Natural killer cell (primary cell): ENCODE data around the gene GTF2H1. TPM values are rescaled to one million over a fixed set of nuclear protein-coding genes. Genes with fewer than 3 reads are reported as not detected.

Experiments
- ATAC-seq, 3 donors: fragments of 150-1000 bp in 2 of 3; fragments of 200-7000 bp in 1 of 3; cut with Tn5 transposase; 1 replicate in 1 of 3; 2 replicates in 2 of 3; pipeline ENCODE4 v1.10.0; 2021; ENCODE audit warnings: mild to moderate bottlenecking in 2 of 3, moderate library complexity in 2 of 3
- DNase-seq, 2 donors: peaks; one replicate each; pipeline versions ENCODE4 v3.0.0 to v3.0.0-alpha.2; 2013 to 2021; ENCODE audit warnings: mixed read lengths in 1 of 2
- H3K27ac ChIP-seq: one replicate; pipeline ENCODE4 v1.5.1; 2013; ENCODE audit warnings: mild to moderate bottlenecking, low read length
- H3K27me3 ChIP-seq: one replicate; pipeline ENCODE4 v1.6.1; 2013; ENCODE audit warnings: low read length; ENCODE audit not compliant: control insufficient read depth, insufficient read depth
- H3K36me3 ChIP-seq: one replicate; pipeline ENCODE4 v1.6.1; 2013; ENCODE audit warnings: low read length; ENCODE audit not compliant: control insufficient read depth, insufficient read depth
- H3K4me1 ChIP-seq: one replicate; pipeline ENCODE4 v1.6.1; 2013; ENCODE audit warnings: low read length; ENCODE audit not compliant: control insufficient read depth, insufficient read depth
- H3K4me3 ChIP-seq: one replicate; pipeline ENCODE4 v1.5.1; 2013; ENCODE audit warnings: low read length
- H3K9me3 ChIP-seq: one replicate; pipeline ENCODE4 v1.6.1; 2013; ENCODE audit warnings: low read length; ENCODE audit not compliant: control insufficient read depth, insufficient read depth
- H3K27ac Mint-ChIP-seq, 2 donors: one replicate each; pipeline ENCODE4 v1.8.0; 2022; ENCODE audit warnings: mild to moderate bottlenecking in 2 of 2, mixed read lengths in 2 of 2, moderate library complexity in 1 of 2
- H3K27me3 Mint-ChIP-seq, 2 donors: one replicate each; pipeline ENCODE4 v1.8.0; 2022; ENCODE audit warnings: low read depth in 2 of 2, mixed read lengths in 2 of 2
- H3K36me3 Mint-ChIP-seq: one replicate; pipeline ENCODE4 v1.8.0; 2022; ENCODE audit warnings: mixed read lengths
- H3K4me1 Mint-ChIP-seq, 2 donors: one replicate each; pipeline ENCODE4 v1.8.0; 2022; ENCODE audit warnings: mixed read lengths in 2 of 2
- H3K4me3 Mint-ChIP-seq: one replicate; pipeline ENCODE4 v1.8.0; 2022; ENCODE audit warnings: mild to moderate bottlenecking, moderate library complexity, mixed read lengths
- H3K9me3 Mint-ChIP-seq, 2 donors: one replicate each; pipeline ENCODE4 v1.8.0; 2022; ENCODE audit warnings: mixed read lengths in 2 of 2
- WGBS: methylation state at CpG from one replicate; pipeline ENCODE4 v1.1.7; 2013; ENCODE audit warnings: missing lambda C conversion rate; ENCODE audit not compliant: insufficient coverage; 5-methylcytosine and 5-hydroxymethylcytosine counted together
- intact Hi-C: fragments of 100-400 bp; cut with micrococcal nuclease; formaldehyde crosslinking; loops from one replicate; pipeline ENCODE4 v1.14.2; 2022
- total RNA-seq, 4 donors: library from RNA; stranded (reverse); fragments of 120-200 nt in 1 of 4; gene quantifications; one replicate each; pipeline versions ENCODE4 v1.2.3 to v1.2.4, GENCODE V29; 2013 to 2022
- TF ChIP-seq, protein P1 (sequence below): fragments of 200-600 bp; IDR thresholded peaks from one replicate; pipeline ENCODE4 v1.8.0; 2022; ENCODE audit warnings: antibody characterized with exemption

The GTF2H1 gene
- total RNA-seq, 3 donors from 2014 or later (not counting 1 experiment from before 2014, with no cell fraction given): 18.4 to 31.5 (median 22.4) TPM

DNA sequence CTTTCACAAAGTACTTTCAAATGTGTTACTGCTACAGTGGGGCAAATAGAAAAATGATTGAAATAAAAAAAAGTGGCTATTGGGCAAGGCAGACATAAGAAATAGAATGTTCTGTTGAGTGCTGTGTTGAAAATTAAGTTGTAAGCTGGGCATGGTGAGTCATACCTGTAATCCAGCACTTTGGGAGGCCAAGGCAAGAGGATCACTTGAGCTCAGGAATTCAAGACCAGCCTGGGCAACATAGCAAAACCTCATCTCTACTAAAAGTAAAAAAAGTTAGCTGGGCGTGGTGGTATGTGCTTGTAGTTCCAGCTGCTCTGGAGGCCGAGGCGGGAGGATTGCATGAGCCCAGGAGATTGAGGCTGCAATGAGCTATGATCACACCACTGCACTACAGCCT, 45.1 kb downstream of the GTF2H1 start:
- no peak overlapping the region for H3K4me3 ChIP-seq
- TF ChIP-seq, protein P1, sequence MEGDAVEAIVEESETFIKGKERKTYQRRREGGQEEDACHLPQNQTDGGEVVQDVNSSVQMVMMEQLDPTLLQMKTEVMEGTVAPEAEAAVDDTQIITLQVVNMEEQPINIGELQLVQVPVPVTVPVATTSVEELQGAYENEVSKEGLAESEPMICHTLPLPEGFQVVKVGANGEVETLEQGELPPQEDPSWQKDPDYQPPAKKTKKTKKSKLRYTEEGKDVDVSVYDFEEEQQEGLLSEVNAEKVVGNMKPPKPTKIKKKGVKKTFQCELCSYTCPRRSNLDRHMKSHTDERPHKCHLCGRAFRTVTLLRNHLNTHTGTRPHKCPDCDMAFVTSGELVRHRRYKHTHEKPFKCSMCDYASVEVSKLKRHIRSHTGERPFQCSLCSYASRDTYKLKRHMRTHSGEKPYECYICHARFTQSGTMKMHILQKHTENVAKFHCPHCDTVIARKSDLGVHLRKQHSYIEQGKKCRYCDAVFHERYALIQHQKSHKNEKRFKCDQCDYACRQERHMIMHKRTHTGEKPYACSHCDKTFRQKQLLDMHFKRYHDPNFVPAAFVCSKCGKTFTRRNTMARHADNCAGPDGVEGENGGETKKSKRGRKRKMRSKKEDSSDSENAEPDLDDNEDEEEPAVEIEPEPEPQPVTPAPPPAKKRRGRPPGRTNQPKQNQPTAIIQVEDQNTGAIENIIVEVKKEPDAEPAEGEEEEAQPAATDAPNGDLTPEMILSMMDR: no peak
- H3K36me3 Mint-ChIP-seq: peaks cover 11% of the 10 kb centered on the region
- no peaks in the 10 kb centered on the region for H3K27me3 ChIP-seq
- H3K9me3 ChIP-seq: no peaks in the 10 kb centered on the region
- H3K27me3 Mint-ChIP-seq: no peaks in the 10 kb centered on the region
- no peaks in the 10 kb centered on the region for H3K9me3 Mint-ChIP-seq
- intact Hi-C loops: no loop called here
- peaks cover 0 to 5% of the 10 kb centered on the region in 2 donors for H3K4me1 Mint-ChIP-seq
- DNase-seq: no peak
- 100% methylated on average over 3 of the region's 3 CpGs for WGBS
- H3K27ac ChIP-seq: no peak overlapping the region
- ATAC-seq: no peak
- H3K4me3 Mint-ChIP-seq: no peak overlapping the region
- peaks cover 38% of the 10 kb centered on the region for H3K36me3 ChIP-seq
- H3K27ac Mint-ChIP-seq: peak overlapping the region in 1 of 2 donors; percentile 8
- no peaks in the 10 kb centered on the region for H3K4me1 ChIP-seq

- H3K4me1 Mint-ChIP-seq: peaks cover 0 to 5% of the 10 kb centered on the region in 2 donors
- WGBS: 78% methylated on average over 2 of the region's 2 CpGs
- peaks cover 11% of the 10 kb centered on the region for H3K36me3 Mint-ChIP-seq
- ATAC-seq (no peak), DNase-seq (no peak)
- no peaks in the 10 kb centered on the region for H3K9me3 Mint-ChIP-seq
- Histone ChIP-seq H3K27me3 (no peaks in the 10 kb centered on the region), H3K27ac (no peak overlapping the region), H3K4me1 (no peaks in the 10 kb centered on the region), H3K9me3 (no peaks in the 10 kb centered on the region), H3K36me3 (peaks cover 35% of the 10 kb centered on the region), H3K4me3 (no peak overlapping the region)
- no peak overlapping the region for H3K4me3 Mint-ChIP-seq
- TF ChIP-seq, protein P1: no peak
- no peaks in the 10 kb centered on the region for H3K27me3 Mint-ChIP-seq
- peak overlapping the region in 1 of 2 donors; percentile 8 for H3K27ac Mint-ChIP-seq
- intact Hi-C loops: no loop called here
Measured at GRCh38 chr11:18368221-18368620, 45.9 kb downstream of the GTF2H1 start.

- Histone ChIP-seq H3K27me3 (no peaks in the 10 kb centered on the region), H3K4me1 (no peaks in the 10 kb centered on the region), H3K9me3 (no peaks in the 10 kb centered on the region), H3K27ac (no peak overlapping the region), H3K36me3 (peaks cover 25% of the 10 kb centered on the region), H3K4me3 (no peak overlapping the region)
- Mint-ChIP-seq H3K9me3 (no peaks in the 10 kb centered on the region), H3K4me1 (peaks cover 0 to 5% of the 10 kb centered on the region in 2 donors), H3K36me3 (peaks cover 11% of the 10 kb centered on the region), H3K27me3 (no peaks in the 10 kb centered on the region), H3K4me3 (no peak overlapping the region), H3K27ac (peak overlapping the region in 1 of 2 donors; percentile 51)
- ATAC-seq (no peak), DNase-seq (no peak)
- intact Hi-C loops: no loop called here
- WGBS: 78% methylated on average over 2 of the region's 2 CpGs
- TF ChIP-seq, protein P1: no peak
Measured at GRCh38 chr11:18369398-18369797, 47.0 kb downstream of the GTF2H1 start.

DNA sequence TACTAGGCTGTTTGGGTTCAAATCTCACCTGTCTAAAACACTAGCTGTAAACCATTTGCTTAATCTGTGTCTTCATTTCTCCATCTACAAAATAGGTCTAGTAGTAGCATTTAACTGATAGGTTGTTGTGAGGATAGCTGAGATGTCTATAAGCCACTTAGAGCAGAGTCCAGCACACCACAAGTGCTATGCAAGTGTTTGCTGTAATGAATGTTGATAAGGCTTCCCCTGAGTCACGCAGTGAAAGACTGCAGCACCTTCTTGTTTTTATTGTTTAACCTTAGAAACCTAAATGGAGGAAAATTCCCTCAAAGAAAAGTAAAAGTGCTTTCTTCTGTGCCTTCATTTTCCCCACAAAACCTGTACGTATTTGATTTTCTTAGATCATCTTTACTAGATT, 48.9 kb downstream of the GTF2H1 start:
- DNase-seq (no peak), ATAC-seq (no peak)
- peaks cover 3% of the 10 kb centered on the region for H3K36me3 Mint-ChIP-seq
- H3K9me3 ChIP-seq: no peaks in the 10 kb centered on the region
- no peak overlapping the region for H3K27ac Mint-ChIP-seq
- TF ChIP-seq, protein P1: no peak
- no peaks in the 10 kb centered on the region for H3K27me3 Mint-ChIP-seq
- H3K4me3 ChIP-seq: no peak overlapping the region
- H3K4me1 ChIP-seq: no peaks in the 10 kb centered on the region
- no peak overlapping the region for H3K4me3 Mint-ChIP-seq
- no peak overlapping the region for H3K27ac ChIP-seq
- no peaks in the 10 kb centered on the region for H3K9me3 Mint-ChIP-seq
- H3K36me3 ChIP-seq: peaks cover 13% of the 10 kb centered on the region
- no peaks in the 10 kb centered on the region for H3K27me3 ChIP-seq
- 83% methylated on average over 2 of the region's 2 CpGs for WGBS
- intact Hi-C loops: no loop called here
- H3K4me1 Mint-ChIP-seq: peaks cover 0 to 2% of the 10 kb centered on the region in 2 donors
